Activated B cell treated with CpG ODN at 0.5 μM for 24 hours (primary cell): Measurements from ENCODE around the gene CTSL. TPM values are rescaled to one million over a fixed set of nuclear protein-coding genes. Genes with fewer than 3 reads are reported as not detected.

ENCODE experiments used
- ATAC-seq: fragments of 200-7000 bp; cut with Tn5 transposase; one replicate; pipeline ENCODE4 v1.10.0; 2021; ENCODE audit warnings: low read depth, mild to moderate bottlenecking, moderate library complexity
- CTCF ChIA-PET: fragments of 350-600 bp; sonication (Branson Sonifier 250); formaldehyde crosslinking; loops from one replicate; lab custom pipeline; 2021; ENCODE audit warnings: antibody characterized with exemption; lab: Charles Lee
- POLR2A ChIA-PET: fragments of 350-600 bp; sonication (Branson Sonifier 250); formaldehyde crosslinking; loops from one replicate; lab custom pipeline; 2021; ENCODE audit warnings: antibody characterized with exemption; lab: Charles Lee
- DNase-seq: peaks from one replicate; pipeline ENCODE4 v3.0.0; 2022
- H3K27ac Mint-ChIP-seq: one replicate; pipeline ENCODE4 v1.8.0; 2020; ENCODE audit warnings: mixed read lengths
- H3K27me3 Mint-ChIP-seq: one replicate; pipeline ENCODE4 v1.8.0; 2021; ENCODE audit warnings: mixed read lengths
- H3K36me3 Mint-ChIP-seq: one replicate; pipeline ENCODE4 v1.8.0; 2021; ENCODE audit warnings: low read depth, mixed read lengths
- H3K4me1 Mint-ChIP-seq: one replicate; pipeline ENCODE4 v1.8.0; 2021; ENCODE audit warnings: mixed read lengths
- H3K4me3 Mint-ChIP-seq: one replicate; pipeline ENCODE4 v1.8.0; 2020; ENCODE audit warnings: mild to moderate bottlenecking, mixed read lengths
- H3K9me3 Mint-ChIP-seq: one replicate; pipeline ENCODE4 v1.8.0; 2020; ENCODE audit warnings: mixed read lengths
- CTCF ChIP-seq: fragments of 200-600 bp; IDR thresholded peaks from one replicate; pipeline ENCODE4 v1.8.0; 2022; ENCODE audit warnings: antibody characterized with exemption, mild to moderate bottlenecking
- intact Hi-C: fragments of 100-400 bp; cut with micrococcal nuclease; formaldehyde crosslinking; loops from one replicate; pipeline ENCODE4 v1.15.1; 2024
- total RNA-seq: library from RNA; stranded (reverse); gene quantifications from 2 replicates; pipeline ENCODE4 v1.2.3, GENCODE V29; 2022

Gene CTSL
- total RNA-seq, 1 donor from 2014 or later = 0.49 TPM

- no peaks in the 10 kb centered on the region for H3K27me3 Mint-ChIP-seq
- POLR2A ChIA-PET = no interaction called here
- DNase-seq (no peak), ATAC-seq (no peak)
- no peak for TF ChIP-seq CTCF
- peaks cover under 1% of the 10 kb centered on the region for H3K9me3 Mint-ChIP-seq
- no peak overlapping the region for H3K27ac Mint-ChIP-seq
- intact Hi-C loops = no loop called here
- no peaks in the 10 kb centered on the region for H3K4me1 Mint-ChIP-seq
- H3K4me3 Mint-ChIP-seq = no peak overlapping the region
- CTCF ChIA-PET = no interaction called here
- no peaks in the 10 kb centered on the region for H3K36me3 Mint-ChIP-seq
These were observed 34.6 kb downstream of the CTSL start for GRCh38 chr9:87760529-87760928.

GRCh38 chr9:87763286-87763685 is 37.4 kb downstream of the CTSL start:
- H3K36me3 Mint-ChIP-seq = no peaks in the 10 kb centered on the region
- H3K27me3 Mint-ChIP-seq = no peaks in the 10 kb centered on the region
- intact Hi-C loops = no loop called here
- DNase-seq (no peak), ATAC-seq (no peak)
- no peaks in the 10 kb centered on the region for H3K9me3 Mint-ChIP-seq
- no peaks in the 10 kb centered on the region for H3K4me1 Mint-ChIP-seq
- no peak overlapping the region for H3K4me3 Mint-ChIP-seq
- H3K27ac Mint-ChIP-seq = no peak overlapping the region
- CTCF ChIA-PET = no interaction called here
- TF ChIP-seq CTCF = no peak
- POLR2A ChIA-PET = no interaction called here

DNA sequence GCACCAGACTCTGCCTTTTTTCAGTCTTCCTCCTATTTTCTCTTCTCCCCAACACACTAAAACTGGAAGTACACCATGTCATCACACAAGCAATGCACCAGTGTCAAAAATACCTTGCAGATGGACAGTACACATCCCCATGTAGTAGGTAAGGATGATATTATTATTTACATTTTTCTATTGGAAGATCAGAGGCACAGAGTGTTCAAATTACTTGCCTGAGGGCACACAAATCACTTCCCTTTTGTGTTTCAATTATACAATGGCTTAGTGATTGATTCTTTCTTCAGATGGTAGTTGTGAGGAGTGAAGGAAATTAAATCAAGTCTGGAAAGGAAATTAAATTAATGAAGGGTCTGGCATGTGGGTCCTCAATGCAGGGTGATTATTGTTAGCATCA is 39.6 kb downstream of the CTSL start:
- ChIA-PET POLR2A (no interaction called here), CTCF (no interaction called here)
- H3K27me3 Mint-ChIP-seq = no peaks in the 10 kb centered on the region
- H3K4me1 Mint-ChIP-seq = no peaks in the 10 kb centered on the region
- intact Hi-C loops = no loop called here
- H3K36me3 Mint-ChIP-seq = no peaks in the 10 kb centered on the region
- H3K9me3 Mint-ChIP-seq = no peaks in the 10 kb centered on the region
- no peak overlapping the region for H3K27ac Mint-ChIP-seq
- ATAC-seq (no peak), DNase-seq (no peak)
- TF ChIP-seq CTCF = no peak
- H3K4me3 Mint-ChIP-seq = no peak overlapping the region

DNA sequence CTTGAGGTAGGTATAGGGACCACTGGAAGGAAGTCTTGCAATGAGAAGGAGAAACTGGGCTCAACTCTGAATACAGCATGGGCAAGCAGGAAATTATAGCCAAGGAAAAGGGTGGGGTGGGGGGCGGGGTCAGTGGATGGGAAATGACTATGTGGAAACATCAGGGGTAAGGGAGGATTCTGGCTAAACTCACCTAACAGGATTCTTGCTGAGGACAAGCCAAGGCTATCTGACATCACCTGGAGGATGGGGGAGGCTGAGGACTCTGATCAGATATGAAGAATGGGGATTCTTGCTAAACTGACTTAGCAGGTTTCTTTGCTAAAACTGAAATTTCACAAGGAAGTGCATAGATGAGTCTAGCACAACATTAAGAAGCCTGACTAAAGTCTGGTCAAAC is 40.8 kb downstream of the CTSL start:
- ChIA-PET POLR2A (no interaction called here), CTCF (no interaction called here)
- intact Hi-C loops = no loop called here
- H3K27ac Mint-ChIP-seq = no peak overlapping the region
- H3K4me1 Mint-ChIP-seq = no peaks in the 10 kb centered on the region
- no peaks in the 10 kb centered on the region for H3K27me3 Mint-ChIP-seq
- H3K4me3 Mint-ChIP-seq = no peak overlapping the region
- ATAC-seq (no peak), DNase-seq (no peak)
- H3K9me3 Mint-ChIP-seq = no peaks in the 10 kb centered on the region
- H3K36me3 Mint-ChIP-seq = no peaks in the 10 kb centered on the region
- TF ChIP-seq CTCF = no peak

DNA sequence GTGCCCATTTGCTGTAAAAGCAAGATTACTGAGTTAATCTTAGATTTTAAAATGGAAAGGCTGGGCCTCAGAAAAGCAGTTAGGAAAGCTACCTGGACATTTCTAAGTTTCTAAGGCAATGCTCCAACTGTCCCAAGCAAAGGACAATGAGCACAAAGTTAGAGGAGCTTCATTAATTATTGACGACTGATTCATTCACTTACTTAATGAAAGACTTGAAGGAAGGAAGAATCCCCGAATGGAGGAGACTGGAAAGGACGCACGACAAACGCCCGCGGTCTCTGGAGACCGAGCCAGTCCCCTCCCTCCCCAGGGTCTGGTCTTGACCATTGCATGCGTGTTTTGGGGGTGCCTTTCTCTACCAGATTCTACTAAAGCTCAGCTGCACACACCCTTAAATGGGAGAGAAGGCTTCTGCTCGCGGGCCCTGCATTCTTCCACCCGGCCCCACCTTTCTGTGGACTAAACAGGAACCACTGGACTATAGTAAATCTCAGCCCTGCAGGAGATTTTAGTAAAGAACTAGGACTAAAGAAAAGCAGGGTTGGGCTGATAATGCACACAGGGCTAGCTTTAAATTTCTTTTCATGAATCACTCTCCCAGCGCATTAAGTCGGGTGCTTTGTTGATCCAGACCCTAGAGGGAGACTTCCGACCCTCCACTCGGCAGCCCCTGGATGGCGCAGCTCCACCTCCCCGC is 44.8 kb downstream of the CTSL start:
- POLR2A ChIA-PET = no interaction called here
- Mint-ChIP-seq H3K27me3 (peaks cover 3% of the 10 kb centered on the region), H3K36me3 (no peaks in the 10 kb centered on the region), H3K4me3 (no peak overlapping the region), H3K9me3 (no peaks in the 10 kb centered on the region), H3K27ac (no peak overlapping the region), H3K4me1 (no peaks in the 10 kb centered on the region)
- DNase-seq = no peak
- no peak for ATAC-seq
- CTCF ChIA-PET = no interaction called here
- TF ChIP-seq CTCF = no peak
- intact Hi-C loops = no loop called here
